DMS53 (cell line): ENCODE results near the gene ABTB1.
"Not testable (repeated sequence)": the region's sequence is repeated elsewhere in the genome, so short reads cannot be mapped to it uniquely, and the experiment has no call there.

ENCODE experiments used
- DNase-seq: peaks from one replicate; lab custom pipeline; 2025; lab: John Stamatoyannopoulos, UW

Gene ABTB1

GRCh38 chr3:127673191-127674100 lies 694 bp downstream of the ABTB1 start:
- peak; percentile 61 for DNase-seq

GRCh38 chr3:127674101-127674721 lies 1.5 kb downstream of the ABTB1 start:
- no peak for DNase-seq

DNA sequence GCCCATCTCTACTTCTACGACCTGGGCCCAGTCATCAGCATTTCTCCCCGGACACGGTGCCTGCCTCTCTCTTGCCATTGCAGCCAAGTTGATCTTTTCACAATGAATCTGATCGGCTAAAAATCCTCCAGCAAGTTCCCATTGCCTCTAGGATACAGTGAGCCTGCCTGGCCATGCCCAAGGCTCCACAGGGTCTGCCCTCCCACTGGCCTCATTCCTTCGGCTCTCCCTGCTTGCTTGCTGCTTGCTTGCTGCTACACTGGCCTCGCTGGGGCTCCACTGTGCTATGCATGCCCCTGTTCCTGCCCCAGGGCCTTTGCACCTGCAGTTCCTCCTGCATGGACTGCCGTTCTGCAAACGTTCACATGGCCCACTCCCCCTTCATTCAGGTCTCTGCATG lies 2.0 kb downstream of the ABTB1 start:
- no peak for DNase-seq

DNA sequence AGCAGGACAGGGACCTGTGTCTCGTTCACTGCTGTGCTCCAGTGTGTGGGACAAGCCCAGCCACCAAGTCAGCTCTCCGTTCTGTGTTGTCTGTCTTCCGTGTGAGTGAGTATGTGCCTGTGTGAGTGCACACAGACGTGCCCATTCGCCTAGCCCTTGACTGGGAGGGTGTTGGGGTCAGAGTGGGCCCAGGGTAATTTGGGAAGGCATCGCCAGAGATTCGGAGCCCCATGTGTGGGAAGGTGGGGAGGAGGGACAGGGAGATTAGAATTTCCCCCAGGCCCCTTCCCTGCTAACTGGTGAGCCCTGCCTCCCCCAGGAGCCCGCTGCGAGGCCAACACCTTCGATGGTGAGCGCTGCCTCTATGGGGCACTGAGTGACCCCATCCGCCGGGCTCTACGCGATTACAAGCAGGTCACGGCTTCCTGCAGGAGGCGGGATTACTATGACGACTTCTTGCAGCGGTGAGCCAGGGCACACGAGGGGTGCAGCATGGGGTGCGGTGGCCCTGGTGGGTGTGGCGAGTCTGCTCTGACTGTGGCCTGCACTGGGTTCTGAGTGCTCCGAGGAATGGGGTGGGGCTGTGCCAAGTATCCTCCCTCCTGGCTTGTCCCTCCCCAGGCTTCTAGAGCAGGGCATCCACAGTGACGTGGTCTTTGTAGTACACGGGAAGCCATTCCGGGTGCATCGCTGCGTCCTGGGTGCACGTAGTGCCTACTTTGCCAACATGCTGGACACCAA lies 3.1 kb downstream of the ABTB1 start:
- no peak for DNase-seq

GRCh38 chr3:127676456-127676855 lies 3.7 kb downstream of the ABTB1 start:
- no peak for DNase-seq

DNA sequence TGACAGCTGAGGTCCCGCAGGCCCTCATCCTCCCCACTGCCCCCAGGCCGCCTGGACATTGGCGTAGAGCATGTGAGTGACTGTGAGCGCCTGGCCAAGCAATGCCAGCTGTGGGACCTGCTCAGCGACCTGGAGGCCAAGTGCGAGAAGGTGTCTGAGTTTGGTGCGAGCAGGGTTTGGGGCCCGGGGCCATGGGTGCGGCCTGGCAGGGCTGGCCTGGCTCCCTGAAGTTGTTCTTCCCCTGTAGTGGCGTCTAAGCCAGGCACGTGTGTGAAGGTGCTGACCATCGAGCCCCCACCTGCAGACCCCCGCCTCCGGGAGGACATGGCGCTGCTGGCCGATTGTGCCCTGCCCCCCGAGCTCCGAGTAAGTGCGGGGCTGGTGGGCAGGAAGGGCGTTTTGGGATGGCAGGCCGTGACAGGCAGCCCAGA lies 4.2 kb downstream of the ABTB1 start:
- DNase-seq = no peak

GRCh38 chr3:127677541-127678314 lies 5.0 kb downstream of the ABTB1 start:
- DNase-seq = no peak

DNA sequence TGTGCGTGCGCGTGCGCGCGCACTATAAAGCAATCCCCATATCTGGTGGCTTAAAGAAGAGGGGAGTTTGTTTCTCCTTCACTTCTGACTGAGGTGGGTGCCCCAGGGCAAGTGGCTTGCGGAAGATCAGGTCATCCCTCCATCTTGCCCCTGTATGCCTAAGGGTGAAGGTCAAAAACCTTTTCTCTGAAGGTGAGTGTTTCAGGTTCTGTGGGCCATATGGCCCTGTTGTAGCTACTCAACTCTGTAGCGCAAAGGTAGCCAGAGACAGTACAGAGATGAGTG lies 5.5 kb downstream of the ABTB1 start:
- DNase-seq = no peak

DNA sequence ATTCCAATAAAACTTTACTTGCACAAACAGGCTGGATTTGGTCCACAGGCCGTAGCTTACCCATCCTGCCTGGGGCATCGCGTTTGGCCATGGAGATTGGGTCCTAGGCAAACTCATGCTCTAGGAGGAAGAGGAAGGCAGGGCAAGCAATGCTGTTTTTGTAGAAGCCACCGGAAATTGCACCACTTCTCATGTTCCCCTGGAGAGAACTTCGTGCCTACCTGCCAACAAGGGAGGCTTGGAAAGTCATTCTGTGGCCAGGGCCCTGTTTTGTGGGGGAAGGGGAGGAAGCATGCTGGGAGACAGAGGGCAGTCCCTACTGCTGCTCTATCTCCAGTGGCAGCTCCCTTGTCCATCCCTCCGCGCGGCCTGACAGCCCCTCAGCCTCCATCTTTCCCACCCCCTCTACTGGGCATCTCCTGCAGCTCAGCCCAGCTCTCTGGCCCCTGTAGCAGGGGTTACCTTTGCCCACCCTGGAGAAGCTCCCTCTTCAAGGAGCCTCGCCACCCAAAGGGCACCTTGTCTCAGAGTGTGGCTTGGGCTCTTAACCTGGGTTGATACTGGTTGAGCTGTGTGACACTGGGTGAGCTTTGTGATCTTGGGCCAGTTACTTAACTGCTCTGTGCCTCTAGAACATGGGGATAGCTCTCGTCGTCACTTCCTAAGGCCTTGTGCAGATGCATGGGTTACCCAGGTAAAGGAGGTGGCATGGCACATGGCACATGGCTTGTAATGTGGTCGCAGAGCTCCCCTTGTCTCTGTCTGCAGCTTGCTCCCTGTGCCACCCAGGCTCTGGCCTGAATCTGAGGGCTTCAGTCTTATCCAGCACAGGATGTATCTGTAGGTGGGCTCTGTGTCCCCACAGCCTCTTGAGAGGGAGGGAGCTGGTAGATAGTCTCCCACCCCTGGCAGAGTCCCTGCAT lies 6.1 kb downstream of the ABTB1 start:
- no peak for DNase-seq

GRCh38 chr3:127679534-127680145 lies 6.9 kb downstream of the ABTB1 start:
- DNase-seq = no peak

GRCh38 chr3:127680146-127680661 lies 7.5 kb downstream of the ABTB1 start:
- DNase-seq = no peak

GRCh38 chr3:127680798-127681221 lies 8.1 kb downstream of the ABTB1 start:
- no peak for DNase-seq

GRCh38 chr3:127682175-127682554 lies 9.4 kb downstream of the ABTB1 start:
- not testable (repeated sequence) for DNase-seq

DNA sequence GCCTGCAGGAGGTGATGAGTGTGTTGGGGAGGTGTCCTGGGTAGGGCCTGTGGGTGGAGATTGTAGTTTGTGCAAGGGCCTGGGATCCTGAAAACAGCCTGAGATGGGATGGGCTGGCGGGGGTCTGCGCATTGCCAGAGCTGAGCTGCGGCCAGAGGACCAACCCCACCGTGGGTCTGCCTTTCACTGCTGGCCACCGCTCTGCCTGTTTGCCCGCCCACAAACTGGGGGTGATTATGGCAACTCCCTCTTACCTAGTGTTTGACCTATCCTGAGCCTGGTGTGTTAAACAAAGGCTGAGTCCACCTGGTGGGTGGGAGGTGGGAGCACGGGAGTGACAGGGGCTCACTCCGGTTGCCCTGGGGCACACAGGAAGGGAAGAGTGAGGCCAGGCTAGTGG lies 9.8 kb downstream of the ABTB1 start:
- no peak for DNase-seq

GRCh38 chr3:127684871-127685707 lies 12.3 kb downstream of the ABTB1 start:
- no peak for DNase-seq

DNA sequence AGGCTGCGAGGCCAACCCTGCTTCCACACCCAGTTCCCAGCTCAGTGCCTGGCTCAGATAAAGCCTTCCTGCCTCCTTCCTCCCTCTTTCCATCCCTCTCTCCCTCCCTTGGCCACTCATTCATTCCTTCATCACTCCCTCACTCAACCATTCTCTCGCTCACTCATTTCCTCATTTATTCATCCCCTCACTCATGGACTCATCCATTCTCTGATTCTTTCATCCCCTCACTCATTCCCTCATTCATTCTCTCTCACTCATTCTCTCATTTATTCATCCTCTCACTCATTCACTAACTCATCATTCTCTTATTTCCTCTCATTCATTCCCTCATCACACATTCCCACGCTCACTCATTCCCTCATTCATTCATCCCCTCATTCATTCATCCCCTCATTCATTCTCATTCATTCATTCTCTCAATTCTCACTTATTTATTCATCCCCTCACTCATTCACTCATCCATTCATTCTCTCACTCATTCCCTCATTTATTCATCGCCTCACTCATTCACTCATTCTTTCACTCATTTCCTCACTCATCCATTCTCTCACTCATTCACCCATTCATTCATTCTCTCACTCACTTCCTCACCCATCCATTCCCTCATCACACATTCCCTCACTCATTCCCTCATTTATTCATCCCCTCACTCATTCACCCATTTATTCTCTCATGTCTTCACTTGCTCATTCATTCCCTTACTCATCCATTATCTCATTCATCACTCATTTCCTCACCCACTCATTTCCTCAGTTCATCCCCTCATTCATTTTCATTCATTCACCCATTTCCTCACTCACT lies 13.2 kb downstream of the ABTB1 start:
- DNase-seq = peak; percentile 49

- no peak for DNase-seq
These were observed 13.8 kb downstream of the ABTB1 start for GRCh38 chr3:127686512-127686894.

- DNase-seq = no peak
These were observed 14.5 kb downstream of the ABTB1 start for GRCh38 chr3:127687228-127687737.
